NCI-H345 (cell line): ENCODE measurements around the gene GAS5.

Experiments used
- DNase-seq: peaks from one replicate; lab custom pipeline; 2025; lab: John Stamatoyannopoulos, UW

The GAS5 gene

DNA sequence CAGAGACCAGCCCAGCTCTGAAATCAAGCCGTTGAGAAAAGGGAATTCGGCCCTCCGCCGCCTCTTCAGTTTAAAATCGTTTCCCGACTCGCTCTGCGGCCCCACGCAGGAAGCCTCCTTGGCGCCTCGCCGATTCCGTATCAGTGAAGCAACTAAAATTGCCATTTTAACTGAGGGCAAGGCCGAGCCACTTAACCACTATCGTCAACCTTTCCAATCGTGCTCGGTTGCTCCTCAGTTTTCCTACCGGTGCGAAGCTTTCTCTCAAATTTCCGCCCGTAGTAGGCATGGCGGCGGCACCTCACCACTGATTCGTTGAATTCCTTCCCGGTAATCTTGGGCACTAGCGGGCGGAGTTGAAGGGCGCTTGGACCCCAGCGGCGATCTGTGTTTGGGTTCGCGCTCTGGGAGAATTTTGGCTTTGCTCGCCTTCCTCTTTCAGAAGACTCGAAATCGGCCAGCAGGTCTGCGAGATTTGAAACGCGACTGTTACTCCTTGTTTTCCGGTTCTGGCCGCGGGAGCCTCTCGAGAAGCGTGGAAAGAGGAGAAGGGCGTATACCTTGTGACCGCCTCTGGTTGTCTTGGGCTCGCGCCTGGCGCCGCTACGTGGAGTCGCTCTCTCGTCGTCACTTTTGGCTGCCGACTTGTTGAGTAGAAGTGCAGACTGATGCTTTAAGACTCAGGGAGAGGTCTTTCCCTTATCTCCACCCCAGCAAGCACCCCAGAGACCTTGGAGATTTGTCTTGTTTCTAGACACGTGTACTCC is 43.3 kb downstream of the GAS5 start, which contains the start of the genes CENPL and DARS2:
Gene CENPL (minus strand): TSS at position 569 of the 767 bp plus-strand sequence. CDS start 13,584 bp downstream, outside the sequence.
Gene DARS2 (plus strand): TSS at position 359 of the 767 bp plus-strand sequence. CDS start 557 bp downstream, outside the sequence.
- peak; percentile 98 for DNase-seq

- DNase-seq = no peak
Measured at GRCh38 chr1:173823781-173824314, 43.9 kb downstream of the GAS5 start.

DNA sequence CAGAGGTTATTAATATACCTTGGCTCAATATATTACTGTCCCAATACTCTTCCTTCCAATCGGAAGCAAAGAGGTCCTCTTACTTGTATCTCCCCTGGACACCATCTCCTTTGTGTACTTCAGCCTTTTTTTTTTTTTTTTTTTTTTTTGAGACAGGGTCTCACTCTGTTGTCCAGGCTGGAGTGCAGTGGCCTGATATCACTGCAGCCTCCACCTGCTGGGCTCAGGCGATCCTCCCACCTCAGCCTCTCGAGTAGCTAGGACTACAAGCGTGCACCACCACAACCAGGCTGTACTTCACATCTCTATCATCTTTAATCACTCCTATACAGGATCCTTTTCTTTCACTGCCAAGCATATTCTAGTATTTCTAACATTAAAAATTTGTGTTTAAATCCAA is 46.1 kb downstream of the GAS5 start:
- no peak for DNase-seq

GRCh38 chr1:173818459-173818858 is 49.3 kb downstream of the GAS5 start:
- DNase-seq = no peak
